ENCODE data around the gene MX1.

Gene MX1

GRCh38 chr21:41491412-41491811, 65.4 kb downstream of the MX1 start:
- DNase-seq (ENCODE audit: low spot score), result no peak

GRCh38 chr21:41494242-41494641, 68.2 kb downstream of the MX1 start:
- no peak for DNase-seq (ENCODE audit: low spot score)

- DNase-seq (ENCODE audit: low spot score), result no peak
These were observed 71.0 kb downstream of the MX1 start for GRCh38 chr21:41497008-41497407.

GRCh38 chr21:41497788-41498187, 71.7 kb downstream of the MX1 start:
- DNase-seq (ENCODE audit: low spot score), result no peak

- DNase-seq (ENCODE audit: low spot score), result no peak
These were observed 73.9 kb downstream of the MX1 start for GRCh38 chr21:41499920-41500319.

- DNase-seq (ENCODE audit: low spot score), result no peak
These were observed 74.3 kb downstream of the MX1 start for GRCh38 chr21:41500363-41500762.

- DNase-seq (ENCODE audit: low spot score), result no peak
These were observed 74.9 kb downstream of the MX1 start for GRCh38 chr21:41500931-41501381.

GRCh38 chr21:41501919-41502318, 75.9 kb downstream of the MX1 start:
- no peak for DNase-seq (ENCODE audit: low spot score)

GRCh38 chr21:41503331-41503730, 77.3 kb downstream of the MX1 start:
- DNase-seq (ENCODE audit: low spot score), result no peak

GRCh38 chr21:41504030-41504429, 78.0 kb downstream of the MX1 start:
- DNase-seq (ENCODE audit: low spot score), result no peak

- DNase-seq (ENCODE audit: low spot score), result no peak
These were observed 80.1 kb downstream of the MX1 start for GRCh38 chr21:41506005-41506594.

GRCh38 chr21:41506611-41507520, 80.8 kb downstream of the MX1 start:
- DNase-seq (ENCODE audit: low spot score), result no peak

- no peak for DNase-seq (ENCODE audit: low spot score)
These were observed 81.7 kb downstream of the MX1 start, which contains the start of gene TMPRSS2 for GRCh38 chr21:41507521-41508414. Gene TMPRSS2, minus strand, starts transcription at chr21:41508158. Its CDS starts 10,025 bp downstream, at chr21:41498133.

GRCh38 chr21:41508415-41509144, 82.5 kb downstream of the MX1 start:
- no peak for DNase-seq (ENCODE audit: low spot score)

Data from AG08396 (cell line).